H1 (cell line): ENCODE results near the gene MLH3. TPM values are rescaled to one million over a fixed set of nuclear protein-coding genes. Genes with fewer than 3 reads are reported as not detected.

Experiments
- HDAC2 ChIP-seq, 2 experiments: fragments of 300-600 bp in 1 of 2; sonication (generic) in 1 of 2; IDR thresholded peaks; 2 replicates each; pipeline ENCODE4 v1.6.1; 2011 to 2012; ENCODE audit warnings: low read depth in 2 of 2, low read length in 2 of 2, mild to moderate bottlenecking in 2 of 2, moderate library complexity in 2 of 2, borderline replicate concordance in 1 of 2, inconsistent platforms in 1 of 2
- JUN ChIP-seq: IDR thresholded peaks from 2 replicates; pipeline ENCODE4 v1.6.1; 2011; ENCODE audit warnings: low read depth, mild to moderate bottlenecking, improper control_type of control experiment, low read length
- PHF8 ChIP-seq: fragments of 200-600 bp; sonication (generic); conservative IDR thresholded peaks from 2 replicates; pipeline ENCODE4 v1.7.1; 2012; ENCODE audit warnings: low read depth, mild to moderate bottlenecking, inconsistent platforms, low read length, moderate library complexity
- RBBP5 ChIP-seq: IDR thresholded peaks from 2 replicates; pipeline ENCODE4 v1.7.1; 2012; ENCODE audit warnings: low read depth, mild to moderate bottlenecking, inconsistent platforms, low read length, moderate library complexity, borderline replicate concordance
- RNF2 ChIP-seq: fragments of 200-900, 300-1000 bp; sonication (generic); IDR thresholded peaks from 2 replicates; pipeline ENCODE4 v1.7.1; 2016; ENCODE audit warnings: borderline replicate concordance, low read depth, mild to moderate bottlenecking, antibody characterized with exemption, low read length; ENCODE audit not compliant: poor library complexity, severe bottlenecking; ENCODE audit errors: missing control alignments
- RXRA ChIP-seq: IDR thresholded peaks from 2 replicates; pipeline ENCODE4 v1.6.1; 2011; ENCODE audit warnings: low read depth, mild to moderate bottlenecking, low read length, moderate library complexity; ENCODE audit not compliant: insufficient read depth
- polyA plus RNA-seq, 7 experiments: library from polyadenylated mRNA; depleted of rRNA in 3 of 7; stranded (reverse) in 5 of 7; unstranded in 2 of 7; fragments of >200 nt in 5 of 7; fragments of 200-250 nt in 2 of 7; gene quantifications; 1 replicate in 5 of 7; 2 replicates in 1 of 7; 4 replicates in 1 of 7; pipeline versions ENCODE4 v1.2.1 to v1.2.3, GENCODE V29; 2011 to 2013; ENCODE audit warnings: missing spikeins in 2 of 7, mixed read lengths in 2 of 7
- total RNA-seq: library from RNA; stranded (reverse); fragmentation: NEBNext Ultra II Directional; extraction: Animal tissue kit (Norgen Biotek cat#: 25700); gene quantifications from 2 replicates; pipeline ENCODE4 v1.2.1, GENCODE V29; 2021
- TF ChIP-seq, protein P1 (sequence below): IDR thresholded peaks from 2 replicates; pipeline ENCODE4 v1.6.1; 2012; ENCODE audit warnings: low read length, inconsistent platforms

Gene MLH3
- total and polyA plus RNA-seq, 2 of the 8 experiments (the other 6 are each of a cell fraction or from before 2014, with no cell fraction given), result 9.3 to 20.1 TPM

DNA sequence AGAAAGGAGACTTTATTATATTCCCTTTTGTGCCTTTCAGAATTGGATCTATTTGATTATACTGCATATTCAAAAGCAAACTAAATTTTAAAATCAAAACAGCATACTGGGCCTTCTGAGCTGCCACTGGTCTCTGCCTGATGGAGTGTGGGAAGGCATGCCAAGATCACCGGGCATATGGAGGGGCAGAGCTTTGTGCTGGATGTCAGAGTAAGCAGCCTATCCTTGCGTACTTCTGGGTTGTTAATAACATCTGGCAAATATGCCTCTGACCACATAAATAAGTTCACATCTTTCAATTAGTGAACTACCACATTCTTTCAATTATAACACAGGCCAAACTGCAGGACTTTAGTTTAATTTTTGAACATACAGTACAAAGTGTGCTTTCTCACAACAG lies 18.3 kb downstream of the MLH3 start (continued):
- TF ChIP-seq, protein P1, sequence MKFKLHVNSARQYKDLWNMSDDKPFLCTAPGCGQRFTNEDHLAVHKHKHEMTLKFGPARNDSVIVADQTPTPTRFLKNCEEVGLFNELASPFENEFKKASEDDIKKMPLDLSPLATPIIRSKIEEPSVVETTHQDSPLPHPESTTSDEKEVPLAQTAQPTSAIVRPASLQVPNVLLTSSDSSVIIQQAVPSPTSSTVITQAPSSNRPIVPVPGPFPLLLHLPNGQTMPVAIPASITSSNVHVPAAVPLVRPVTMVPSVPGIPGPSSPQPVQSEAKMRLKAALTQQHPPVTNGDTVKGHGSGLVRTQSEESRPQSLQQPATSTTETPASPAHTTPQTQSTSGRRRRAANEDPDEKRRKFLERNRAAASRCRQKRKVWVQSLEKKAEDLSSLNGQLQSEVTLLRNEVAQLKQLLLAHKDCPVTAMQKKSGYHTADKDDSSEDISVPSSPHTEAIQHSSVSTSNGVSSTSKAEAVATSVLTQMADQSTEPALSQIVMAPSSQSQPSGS, result no peak
- TF ChIP-seq HDAC2 (IDR thresholded peaks at IDR 0.05; ENCODE audit: borderline replicate concordance in 1 of 2, low read depth in 2 of 2, low read length in 2 of 2) (no peak), PHF8 (no peak), RXRA (no peak), JUN (no peak), RNF2 (no peak), RBBP5 (no peak)
